HepG2 (cell line): Measurements from ENCODE around the gene HACL1.

Source experiments
- CREM ChIP-seq, 2 experiments: sonication (generic) in 1 of 2; formaldehyde crosslinking in 1 of 2; IDR thresholded peaks; 2 replicates each; pipeline versions ENCODE4 v1.4.0 to v1.6.1; 2016 to 2020; ENCODE audit warnings: antibody characterized with exemption in 1 of 2, mild to moderate bottlenecking in 1 of 2, missing genetic modification reagents in 1 of 2
- CTCF ChIP-seq: sonication (generic); formaldehyde crosslinking; IDR thresholded peaks from 2 replicates; pipeline ENCODE4 v1.5.0; 2020; ENCODE audit warnings: mild to moderate bottlenecking, missing genetic modification reagents, moderate library complexity
- ZBTB10 ChIP-seq: sonication (generic); formaldehyde crosslinking; IDR thresholded peaks from 2 replicates; pipeline ENCODE4 v1.4.0; 2020; ENCODE audit warnings: missing genetic modification reagents, borderline replicate concordance
- ZNF556 ChIP-seq: sonication (generic); formaldehyde crosslinking; IDR thresholded peaks from 2 replicates; pipeline ENCODE4 v1.4.0; 2020; ENCODE audit warnings: mild to moderate bottlenecking, missing genetic modification reagents, borderline replicate concordance

DNA sequence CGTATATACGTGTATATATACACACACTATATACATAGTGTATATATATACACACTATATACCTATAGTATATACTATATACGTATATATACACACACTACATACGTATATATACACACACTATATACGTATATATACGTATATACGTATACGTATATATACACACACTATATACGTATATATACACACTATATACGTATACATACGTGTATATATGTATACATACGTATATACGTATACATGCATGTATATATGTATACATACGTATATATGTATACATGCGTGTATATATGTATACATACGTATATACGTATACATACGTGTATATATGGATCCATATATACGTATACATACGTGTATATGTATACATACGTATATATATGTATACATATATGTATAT is 9.4 kb downstream of the HACL1 start:
- TF ChIP-seq CTCF (CRISPR knock-in tag), result no peak
- TF ChIP-seq CREM (IDR thresholded peaks at IDR 0.05), result no peak
- no peak for TF ChIP-seq CREM (CRISPR knock-in tag; IDR thresholded peaks at IDR 0.05)
- TF ChIP-seq ZBTB10, result no peak
- TF ChIP-seq ZNF556, result no peak
